Keratinocyte (primary cell): Measurements from ENCODE around the gene NFATC4. TPM values are rescaled to one million over a fixed set of nuclear protein-coding genes. Genes with fewer than 3 reads are reported as not detected.
"Not testable (repeated sequence)": the region's sequence is repeated elsewhere in the genome, so short reads cannot be mapped to it uniquely, and the experiment has no call there.

Experiments
- DNase-seq: peaks from one replicate; pipeline ENCODE4 v3.0.0-alpha.2; 2011; ENCODE audit warnings: low read depth, missing footprints, low spot score
- FAIRE-seq: peaks from 2 replicates; lab custom pipeline; 2011; peaks lifted over from hg19 to GRCh38; lab: Jason Lieb, UNC
- H2AFZ ChIP-seq: 2 replicates; pipeline ENCODE4 v1.6.0; 2012; ENCODE audit warnings: low read length, control low read depth, inconsistent platforms; ENCODE audit not compliant: control insufficient read depth
- H3K27ac ChIP-seq: 2 replicates; pipeline ENCODE4 v1.5.1; 2011; ENCODE audit warnings: low read length; ENCODE audit not compliant: control insufficient read depth, insufficient read depth
- H3K27me3 ChIP-seq: 3 replicates; pipeline ENCODE4 v1.6.0; 2011; ENCODE audit warnings: low read length; ENCODE audit not compliant: control insufficient read depth, insufficient read depth; ENCODE audit errors: extremely low read depth
- H3K36me3 ChIP-seq, 2 experiments: 2 replicates in 1 of 2; 3 replicates in 1 of 2; pipeline ENCODE4 v1.5.1; 2011; ENCODE audit warnings: low read length in 2 of 2, mild to moderate bottlenecking in 1 of 2; ENCODE audit not compliant: control insufficient read depth in 2 of 2, insufficient read depth in 2 of 2; ENCODE audit errors: extremely low read depth in 1 of 2
- H3K4me1 ChIP-seq: 3 replicates; pipeline ENCODE4 v1.5.1; 2011; ENCODE audit warnings: low read length; ENCODE audit not compliant: control insufficient read depth, insufficient read depth; ENCODE audit errors: extremely low read depth
- H3K4me2 ChIP-seq: 3 replicates; pipeline ENCODE4 v1.6.0; 2011; ENCODE audit warnings: low read depth, low read length; ENCODE audit not compliant: control insufficient read depth, insufficient read depth; ENCODE audit errors: extremely low read depth
- H3K4me3 ChIP-seq, 3 experiments: fragments of 200-600 bp in 1 of 3; sonication (generic) in 1 of 3; 2 replicates in 2 of 3; 3 replicates in 1 of 3; pipeline ENCODE4 v1.5.1; 2011 to 2016; ENCODE audit warnings: low read length in 3 of 3, mild to moderate bottlenecking in 3 of 3, control low read depth in 2 of 3, inconsistent platforms in 1 of 3, low read depth in 1 of 3, mixed read lengths in 1 of 3, mixed run types in 1 of 3, moderate library complexity in 1 of 3; ENCODE audit not compliant: control insufficient read depth in 2 of 3, insufficient read depth in 2 of 3; ENCODE audit errors: extremely low read depth in 1 of 3
- H3K79me2 ChIP-seq: 2 replicates; pipeline ENCODE4 v1.6.0; 2012; ENCODE audit warnings: low read length; ENCODE audit not compliant: control insufficient read depth, insufficient read depth
- H3K9ac ChIP-seq: 3 replicates; pipeline ENCODE4 v1.6.0; 2011; ENCODE audit warnings: low read length; ENCODE audit not compliant: control insufficient read depth, insufficient read depth; ENCODE audit errors: extremely low read depth
- H3K9me1 ChIP-seq: 3 replicates; pipeline ENCODE4 v1.6.0; 2011; ENCODE audit warnings: low read length; ENCODE audit not compliant: control insufficient read depth, insufficient read depth; ENCODE audit errors: extremely low read depth
- H3K9me3 ChIP-seq: 2 replicates; pipeline ENCODE4 v1.5.1; 2012; ENCODE audit warnings: low read depth, low read length; ENCODE audit not compliant: control insufficient read depth
- H4K20me1 ChIP-seq: 3 replicates; pipeline ENCODE4 v1.6.0; 2011; ENCODE audit warnings: low read length; ENCODE audit not compliant: control insufficient read depth, insufficient read depth; ENCODE audit errors: extremely low read depth
- CTCF ChIP-seq, 3 experiments: IDR thresholded peaks in 1 of 3; conservative IDR thresholded peaks in 1 of 3; optimal IDR thresholded peaks in 1 of 3; 2 replicates in 2 of 3; 3 replicates in 1 of 3; pipeline versions ENCODE3 to v1.5.1; 2011; ENCODE audit warnings: low read length in 3 of 3, mild to moderate bottlenecking in 3 of 3, moderate library complexity in 2 of 3, control low read depth in 1 of 3, inconsistent platforms in 1 of 3; ENCODE audit not compliant: insufficient read depth in 2 of 3; ENCODE audit errors: extremely low read depth in 1 of 3
- EZH2 ChIP-seq: IDR thresholded peaks from one replicate; pipeline ENCODE4 v1.6.1; 2012; ENCODE audit warnings: inconsistent platforms, mild to moderate bottlenecking, low read length, moderate library complexity
- dilution Hi-C: fragments of 300-500 bp; cut with MboI; formaldehyde crosslinking; loops from one replicate; pipeline ENCODE4 v1.7.0; 2020; ENCODE audit warnings: low sequenced_read_pairs; ENCODE audit not compliant: extremely low pct_ligation_motif_present
- polyA plus RNA-seq, 5 experiments: library from polyadenylated mRNA; depleted of rRNA in 3 of 5; stranded (reverse) in 3 of 5; stranded (forward) in 1 of 5; unstranded in 1 of 5; fragments of >200 nt; gene quantifications; 1 replicate in 1 of 5; 2 replicates in 3 of 5; 3 replicates in 1 of 5; pipeline versions ENCODE4 v1.2.1 to v1.2.3, GENCODE V29; 2011 to 2012; ENCODE audit warnings: missing spikeins in 2 of 5, low read depth in 1 of 5, low replicate concordance in 1 of 5

NFATC4 gene
- polyA plus RNA-seq, 1 donor (not counting 4 experiments of a cell fraction or from before 2014, with no cell fraction given): 0.92 TPM

- no peaks in the 10 kb centered on the region for H4K20me1 ChIP-seq
- no peaks in the 10 kb centered on the region for H3K79me2 ChIP-seq
- H3K4me3 ChIP-seq: no peak overlapping the region
- dilution Hi-C loops: no loop called here
- H3K9me3 ChIP-seq: no peaks in the 10 kb centered on the region
- H2AFZ ChIP-seq: no peak overlapping the region
- H3K27ac ChIP-seq: no peak overlapping the region
- no peaks in the 10 kb centered on the region for H3K36me3 ChIP-seq
- FAIRE-seq (no peak), DNase-seq (no peak)
- H3K9ac ChIP-seq: no peak overlapping the region
- no peaks in the 10 kb centered on the region for H3K27me3 ChIP-seq
- H3K4me1 ChIP-seq: peaks cover 22% of the 10 kb centered on the region
- TF ChIP-seq CTCF (optimal IDR thresholded peaks at IDR 0.05 in 1 of 3, IDR thresholded peaks at IDR 0.05 in 1 of 3, conservative IDR thresholded peaks at IDR 0.05 in 1 of 3; ENCODE audit: extremely low read depth in 1 of 3, insufficient read depth in 2 of 3, low read length in 3 of 3) (no peak), EZH2 (no peak)
- H3K9me1 ChIP-seq: no peaks in the 10 kb centered on the region
- no peak overlapping the region for H3K4me2 ChIP-seq
These were observed 2.1 kb downstream of the NFATC4 start for GRCh38 chr14:24369907-24370687.

- Histone ChIP-seq H3K4me2 (no peak overlapping the region), H3K9me3 (no peaks in the 10 kb centered on the region), H3K36me3 (no peaks in the 10 kb centered on the region), H2AFZ (no peak overlapping the region), H4K20me1 (no peaks in the 10 kb centered on the region), H3K79me2 (no peaks in the 10 kb centered on the region), H3K9ac (no peak overlapping the region), H3K4me1 (peaks cover 15% of the 10 kb centered on the region), H3K4me3 (no peak overlapping the region), H3K9me1 (no peaks in the 10 kb centered on the region), H3K27me3 (no peaks in the 10 kb centered on the region), H3K27ac (no peak overlapping the region)
- FAIRE-seq (no peak), DNase-seq (no peak)
- no peak for TF ChIP-seq CTCF (optimal IDR thresholded peaks at IDR 0.05 in 1 of 3, IDR thresholded peaks at IDR 0.05 in 1 of 3, conservative IDR thresholded peaks at IDR 0.05 in 1 of 3; ENCODE audit: extremely low read depth in 1 of 3, insufficient read depth in 2 of 3, low read length in 3 of 3)
- no peak for TF ChIP-seq EZH2
- dilution Hi-C loops: no loop called here
These were observed 2.8 kb downstream of the NFATC4 start for GRCh38 chr14:24370748-24371147.

- FAIRE-seq, H3K27ac ChIP-seq, H3K36me3 ChIP-seq, DNase-seq, H3K4me1 ChIP-seq, H3K9ac ChIP-seq, dilution Hi-C loops, H3K79me2 ChIP-seq, H3K9me1 ChIP-seq, H2AFZ ChIP-seq, H3K9me3 ChIP-seq, H3K4me3 ChIP-seq, H4K20me1 ChIP-seq, H3K27me3 ChIP-seq, H3K4me2 ChIP-seq: not testable (repeated sequence)
These were observed 3.6 kb downstream of the NFATC4 start for GRCh38 chr14:24371605-24372004.
